NCI-H1436 treated with DMSO at 0.1 percent for 48 hours (cell line): ENCODE data around the gene SCP2.
"Not testable (repeated sequence)": the region's sequence is repeated elsewhere in the genome, so short reads cannot be mapped to it uniquely, and the experiment has no call there.

ENCODE experiments used
- DNase-seq: peaks from one replicate; lab custom pipeline; 2025; lab: John Stamatoyannopoulos, UW

The SCP2 gene

GRCh38 chr1:52917156-52917555, 9.9 kb upstream of the SCP2 start:
- no peak for DNase-seq

DNA sequence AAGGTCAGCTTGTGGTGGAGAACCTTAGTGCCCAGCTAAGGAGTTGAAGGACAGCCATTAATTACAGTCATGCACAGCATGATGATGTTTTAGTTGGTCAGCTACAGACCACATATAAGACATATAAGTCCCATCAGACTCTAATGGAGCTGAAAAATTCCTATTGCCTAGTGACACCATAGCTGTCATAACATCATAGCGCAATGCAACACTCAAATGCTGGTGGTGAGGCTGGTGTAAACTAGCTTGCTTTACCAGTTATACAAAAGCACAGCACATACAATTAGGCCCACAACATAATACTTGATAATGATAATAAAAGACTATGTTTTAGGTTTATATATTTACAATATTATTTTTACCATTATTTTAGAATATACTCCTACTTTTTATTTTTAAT, 9.5 kb upstream of the SCP2 start:
- no peak for DNase-seq

GRCh38 chr1:52918201-52918600, 8.9 kb upstream of the SCP2 start:
- no peak for DNase-seq

GRCh38 chr1:52919051-52919722, 7.9 kb upstream of the SCP2 start:
- no peak for DNase-seq

- no peak for DNase-seq
Observed at GRCh38 chr1:52919723-52920483, 7.2 kb upstream of the SCP2 start.

GRCh38 chr1:52920791-52921291, 6.2 kb upstream of the SCP2 start:
- no peak for DNase-seq

DNA sequence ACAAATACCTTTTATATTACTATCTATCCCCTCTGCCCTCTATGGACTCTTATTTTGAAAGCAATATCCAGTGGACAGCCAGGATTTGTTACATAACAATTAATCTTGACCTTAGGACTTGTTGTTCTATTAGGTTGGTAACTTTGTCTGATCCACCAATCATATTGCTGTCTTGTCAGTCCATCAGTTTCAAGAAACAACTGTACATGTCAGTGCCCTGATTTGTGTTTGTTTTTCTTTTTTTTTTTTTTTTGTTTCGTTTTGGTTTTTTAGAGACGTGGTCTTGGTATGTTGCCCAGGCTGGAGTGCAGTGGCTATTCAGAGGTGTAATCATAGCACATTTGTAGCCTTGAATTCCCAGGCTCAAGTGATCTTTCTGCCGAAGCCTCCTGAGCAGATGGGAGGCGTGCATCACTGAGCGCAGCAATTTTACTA, 1.5 kb upstream of the SCP2 start:
- no peak for DNase-seq

- no peak for DNase-seq
Observed at GRCh38 chr1:52926864-52927211, 238 bp upstream of the SCP2 start.

DNA sequence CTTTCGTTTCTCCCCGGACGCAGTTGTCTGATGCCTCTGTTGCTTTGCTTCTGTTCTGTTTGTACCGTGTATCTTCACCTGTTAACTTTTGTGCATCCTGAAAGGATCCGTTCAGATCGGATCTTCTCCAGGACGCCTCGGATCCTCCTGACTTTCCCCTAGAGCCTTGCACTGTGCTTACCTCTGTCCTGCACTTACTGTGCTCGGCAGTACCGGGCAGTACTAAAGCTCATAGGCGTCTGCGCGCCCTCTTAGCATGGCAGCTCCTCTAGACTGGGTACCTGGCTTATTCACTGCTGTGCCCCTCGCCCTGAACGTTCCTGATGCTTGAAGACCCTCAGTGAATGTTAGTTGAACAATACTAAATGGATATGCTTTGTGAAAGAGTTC, 934 bp downstream of the SCP2 start:
- DNase-seq, result no peak

DNA sequence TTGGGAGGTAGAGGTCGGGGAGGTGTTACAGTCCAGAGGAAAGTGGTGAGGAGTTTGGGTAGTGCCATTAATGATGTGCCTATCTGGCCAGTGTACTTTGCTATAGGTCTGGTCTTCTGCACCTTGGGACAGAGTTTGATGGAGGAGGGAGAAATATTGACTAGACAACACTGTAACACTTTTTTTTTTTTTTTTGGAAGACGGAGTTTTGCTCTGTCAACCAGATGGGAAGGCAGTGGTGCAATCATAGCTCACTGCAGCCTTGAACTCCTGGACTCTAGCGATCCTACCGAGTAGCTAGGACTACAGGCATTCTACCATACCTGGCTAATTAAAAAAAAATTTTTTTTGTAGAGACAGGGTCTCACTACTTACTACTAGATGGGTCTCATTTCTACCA, 1.9 kb downstream of the SCP2 start:
- DNase-seq, result no peak

GRCh38 chr1:52937433-52938182, 10.5 kb downstream of the SCP2 start:
- no peak for DNase-seq

- no peak for DNase-seq
Observed at GRCh38 chr1:52938183-52938451, 11.0 kb downstream of the SCP2 start.

- no peak for DNase-seq
Observed at GRCh38 chr1:52943876-52944416, 16.9 kb downstream of the SCP2 start.

GRCh38 chr1:52944566-52944965, 17.5 kb downstream of the SCP2 start:
- DNase-seq, result no peak

DNA sequence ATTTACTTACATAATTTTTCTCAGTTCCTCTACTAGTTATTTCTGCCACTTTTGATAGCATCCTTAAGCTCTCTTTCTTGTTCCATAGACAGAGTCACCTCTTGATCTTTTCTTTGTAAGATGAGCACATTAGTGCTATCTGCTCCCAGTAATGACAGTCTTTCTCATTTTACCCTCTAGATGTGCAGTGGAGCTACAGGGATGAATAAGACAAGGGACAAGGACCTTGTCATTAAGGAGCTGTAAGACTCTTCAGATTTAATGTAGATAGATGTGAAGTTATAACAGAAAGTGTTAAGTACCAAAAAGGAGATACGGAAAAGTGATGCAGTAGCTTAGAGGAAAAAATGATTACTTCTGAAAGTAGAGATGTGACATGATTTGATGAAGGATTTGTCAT, 20.4 kb downstream of the SCP2 start:
- no peak for DNase-seq

GRCh38 chr1:52949602-52950001, 22.5 kb downstream of the SCP2 start:
- not testable (repeated sequence) for DNase-seq

GRCh38 chr1:52952112-52952511, 25.0 kb downstream of the SCP2 start:
- DNase-seq, result no peak

GRCh38 chr1:52955129-52955970, 28.3 kb downstream of the SCP2 start:
- DNase-seq, result no peak

- no peak for DNase-seq
Observed at GRCh38 chr1:52963101-52963500, 36.0 kb downstream of the SCP2 start.

DNA sequence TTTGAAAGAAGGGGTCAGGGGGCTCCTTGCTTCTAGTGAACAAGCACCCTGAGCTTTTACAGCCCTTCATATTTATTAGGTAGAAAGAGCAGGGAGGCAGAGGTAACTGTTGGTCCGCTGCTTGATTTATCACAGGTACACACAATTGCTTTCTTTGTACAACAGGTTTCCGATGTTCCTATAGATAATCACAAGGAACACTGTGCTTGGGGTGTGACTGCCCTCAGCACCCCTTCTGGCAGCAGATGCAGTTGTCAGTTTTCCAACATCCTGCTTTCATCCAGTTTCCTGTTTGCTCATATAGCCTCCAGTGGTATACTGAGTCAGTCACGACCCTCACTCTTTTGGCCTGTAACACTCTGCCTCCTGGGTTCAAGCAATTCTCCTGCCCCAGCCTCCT, 40.6 kb downstream of the SCP2 start:
- DNase-seq, result no peak

DNA sequence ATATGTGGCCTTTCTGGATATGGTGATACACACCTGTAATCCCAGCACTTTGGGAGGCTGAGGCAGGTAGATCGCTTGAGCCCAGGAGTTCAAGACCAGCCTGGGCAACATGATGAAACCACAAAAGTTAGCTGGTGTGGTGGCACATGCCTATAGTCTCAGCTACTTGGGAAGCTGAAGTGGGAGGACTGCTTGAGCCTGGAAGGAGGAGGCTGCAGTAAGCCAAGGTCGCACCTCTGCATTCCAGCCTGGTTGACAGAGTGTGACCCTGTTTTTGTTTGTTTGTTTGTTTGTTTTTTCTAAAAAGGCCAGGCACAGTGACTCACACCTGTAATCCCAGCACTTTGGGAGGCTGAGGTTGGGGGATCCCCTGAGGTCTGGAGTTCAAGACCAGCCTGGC, 42.2 kb downstream of the SCP2 start:
- DNase-seq, result not testable (repeated sequence)

DNA sequence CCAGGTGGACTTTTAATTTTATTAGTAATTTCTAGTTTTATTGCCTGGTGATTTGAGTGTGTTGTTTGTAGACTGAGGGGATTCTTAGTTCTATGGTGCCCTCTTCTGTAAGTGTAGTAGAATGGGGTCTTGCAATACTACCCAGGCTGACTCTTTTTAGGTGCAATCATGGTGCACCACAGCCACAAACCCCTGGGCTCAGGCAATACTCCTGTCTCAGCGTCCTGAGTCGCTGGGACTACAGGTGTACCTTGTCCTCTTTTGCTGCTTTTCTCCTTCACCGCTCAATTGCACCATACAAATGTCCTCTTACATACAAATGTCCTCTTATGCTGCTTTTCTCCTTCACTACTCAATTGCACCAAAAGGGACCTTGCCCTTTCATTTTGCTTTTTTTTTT, 43.1 kb downstream of the SCP2 start:
- no peak for DNase-seq
